Panc1 (cell line): ENCODE results near the gene PEX6.

ENCODE experiments used
- POLR2AphosphoS5 ChIP-seq: IDR thresholded peaks from 2 replicates; pipeline ENCODE4 v1.6.1; 2012; ENCODE audit warnings: mild to moderate bottlenecking, low read depth, low read length, moderate library complexity
- SIN3A ChIP-seq: IDR thresholded peaks from 2 replicates; pipeline ENCODE4 v1.6.1; 2012; ENCODE audit warnings: low read depth, mild to moderate bottlenecking, low read length, moderate library complexity, borderline replicate concordance; ENCODE audit not compliant: insufficient read depth
- TF ChIP-seq, protein P1 (sequence below): fragments of 450-650 bp; IDR thresholded peaks from 2 replicates; pipeline ENCODE4 v1.5.1; 2017; ENCODE audit warnings: mild to moderate bottlenecking
- TF ChIP-seq, protein P2 (sequence below), 2 experiments: IDR thresholded peaks; 2 replicates each; pipeline ENCODE4 v1.6.1; 2011 to 2012; ENCODE audit warnings: low read depth in 2 of 2, control low read depth in 1 of 2, low read length in 1 of 2, mild to moderate bottlenecking in 1 of 2, moderate library complexity in 1 of 2; ENCODE audit not compliant: insufficient read depth in 1 of 2

DNA sequence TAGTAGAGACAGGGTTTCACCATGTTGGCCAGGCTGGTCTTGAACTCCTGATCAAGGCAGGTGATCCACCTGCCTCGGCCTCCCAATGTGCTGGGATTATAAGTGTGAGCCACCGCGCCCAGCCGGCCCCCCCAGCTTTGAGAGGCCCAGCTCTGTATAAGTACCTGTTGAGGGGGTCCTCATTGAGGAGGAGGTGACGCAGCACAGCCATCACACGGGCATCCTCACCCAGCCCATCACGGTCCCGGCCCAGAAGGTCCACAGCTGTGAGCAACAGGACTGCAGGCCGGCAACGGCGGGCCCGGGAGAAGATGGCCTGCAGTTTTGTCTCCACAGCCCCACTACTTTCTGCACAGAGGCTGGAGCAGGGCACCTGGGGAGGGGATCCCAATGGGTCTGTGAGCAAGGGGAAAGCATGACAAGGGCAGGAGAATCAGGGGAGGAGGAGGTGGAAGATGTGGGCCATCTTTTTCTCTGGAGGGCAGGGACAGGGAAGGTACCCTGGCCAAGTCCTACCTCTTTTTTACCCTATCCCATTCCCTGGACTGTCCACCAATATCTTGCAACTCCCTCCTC is 10.8 kb downstream of the PEX6 start:
- TF ChIP-seq, protein P1, sequence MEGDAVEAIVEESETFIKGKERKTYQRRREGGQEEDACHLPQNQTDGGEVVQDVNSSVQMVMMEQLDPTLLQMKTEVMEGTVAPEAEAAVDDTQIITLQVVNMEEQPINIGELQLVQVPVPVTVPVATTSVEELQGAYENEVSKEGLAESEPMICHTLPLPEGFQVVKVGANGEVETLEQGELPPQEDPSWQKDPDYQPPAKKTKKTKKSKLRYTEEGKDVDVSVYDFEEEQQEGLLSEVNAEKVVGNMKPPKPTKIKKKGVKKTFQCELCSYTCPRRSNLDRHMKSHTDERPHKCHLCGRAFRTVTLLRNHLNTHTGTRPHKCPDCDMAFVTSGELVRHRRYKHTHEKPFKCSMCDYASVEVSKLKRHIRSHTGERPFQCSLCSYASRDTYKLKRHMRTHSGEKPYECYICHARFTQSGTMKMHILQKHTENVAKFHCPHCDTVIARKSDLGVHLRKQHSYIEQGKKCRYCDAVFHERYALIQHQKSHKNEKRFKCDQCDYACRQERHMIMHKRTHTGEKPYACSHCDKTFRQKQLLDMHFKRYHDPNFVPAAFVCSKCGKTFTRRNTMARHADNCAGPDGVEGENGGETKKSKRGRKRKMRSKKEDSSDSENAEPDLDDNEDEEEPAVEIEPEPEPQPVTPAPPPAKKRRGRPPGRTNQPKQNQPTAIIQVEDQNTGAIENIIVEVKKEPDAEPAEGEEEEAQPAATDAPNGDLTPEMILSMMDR = no peak
- no peak for TF ChIP-seq POLR2AphosphoS5
- TF ChIP-seq, protein P2, sequence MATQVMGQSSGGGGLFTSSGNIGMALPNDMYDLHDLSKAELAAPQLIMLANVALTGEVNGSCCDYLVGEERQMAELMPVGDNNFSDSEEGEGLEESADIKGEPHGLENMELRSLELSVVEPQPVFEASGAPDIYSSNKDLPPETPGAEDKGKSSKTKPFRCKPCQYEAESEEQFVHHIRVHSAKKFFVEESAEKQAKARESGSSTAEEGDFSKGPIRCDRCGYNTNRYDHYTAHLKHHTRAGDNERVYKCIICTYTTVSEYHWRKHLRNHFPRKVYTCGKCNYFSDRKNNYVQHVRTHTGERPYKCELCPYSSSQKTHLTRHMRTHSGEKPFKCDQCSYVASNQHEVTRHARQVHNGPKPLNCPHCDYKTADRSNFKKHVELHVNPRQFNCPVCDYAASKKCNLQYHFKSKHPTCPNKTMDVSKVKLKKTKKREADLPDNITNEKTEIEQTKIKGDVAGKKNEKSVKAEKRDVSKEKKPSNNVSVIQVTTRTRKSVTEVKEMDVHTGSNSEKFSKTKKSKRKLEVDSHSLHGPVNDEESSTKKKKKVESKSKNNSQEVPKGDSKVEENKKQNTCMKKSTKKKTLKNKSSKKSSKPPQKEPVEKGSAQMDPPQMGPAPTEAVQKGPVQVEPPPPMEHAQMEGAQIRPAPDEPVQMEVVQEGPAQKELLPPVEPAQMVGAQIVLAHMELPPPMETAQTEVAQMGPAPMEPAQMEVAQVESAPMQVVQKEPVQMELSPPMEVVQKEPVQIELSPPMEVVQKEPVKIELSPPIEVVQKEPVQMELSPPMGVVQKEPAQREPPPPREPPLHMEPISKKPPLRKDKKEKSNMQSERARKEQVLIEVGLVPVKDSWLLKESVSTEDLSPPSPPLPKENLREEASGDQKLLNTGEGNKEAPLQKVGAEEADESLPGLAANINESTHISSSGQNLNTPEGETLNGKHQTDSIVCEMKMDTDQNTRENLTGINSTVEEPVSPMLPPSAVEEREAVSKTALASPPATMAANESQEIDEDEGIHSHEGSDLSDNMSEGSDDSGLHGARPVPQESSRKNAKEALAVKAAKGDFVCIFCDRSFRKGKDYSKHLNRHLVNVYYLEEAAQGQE (IDR thresholded peaks at IDR 0.05; ENCODE audit: insufficient read depth in 1 of 2, low read depth in 2 of 2, low read length in 1 of 2) = no peak
- no peak for TF ChIP-seq SIN3A
